Amniotic stem cell (primary cell): ENCODE data around the gene TIGD6.
"Not testable (repeated sequence)": the region's sequence is repeated elsewhere in the genome, so short reads cannot be mapped to it uniquely, and the experiment has no call there.

Source experiments
- DNase-seq: peaks from one replicate; lab custom pipeline; 2025; lab: John Stamatoyannopoulos, UW

TIGD6 gene

DNA sequence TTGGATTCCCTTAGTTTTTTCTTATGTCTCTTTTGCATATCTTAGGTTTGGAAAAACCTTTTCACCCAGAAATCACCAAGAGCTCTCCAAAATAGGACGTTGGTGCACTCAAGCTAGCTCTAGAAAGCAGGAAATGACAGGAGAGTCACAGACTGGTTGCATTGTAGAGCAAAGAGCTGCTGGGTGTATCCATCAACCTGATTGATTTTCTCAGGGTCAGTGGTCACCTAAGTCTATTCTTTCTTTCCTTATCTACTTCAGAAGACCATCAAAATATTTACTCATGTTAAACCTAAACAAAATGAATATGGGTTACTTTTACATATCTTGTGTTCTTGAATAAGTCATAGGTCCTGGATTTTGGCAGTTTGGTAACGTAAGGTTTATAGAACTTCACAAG, 25.0 kb downstream of the TIGD6 start:
- no peak for DNase-seq

DNA sequence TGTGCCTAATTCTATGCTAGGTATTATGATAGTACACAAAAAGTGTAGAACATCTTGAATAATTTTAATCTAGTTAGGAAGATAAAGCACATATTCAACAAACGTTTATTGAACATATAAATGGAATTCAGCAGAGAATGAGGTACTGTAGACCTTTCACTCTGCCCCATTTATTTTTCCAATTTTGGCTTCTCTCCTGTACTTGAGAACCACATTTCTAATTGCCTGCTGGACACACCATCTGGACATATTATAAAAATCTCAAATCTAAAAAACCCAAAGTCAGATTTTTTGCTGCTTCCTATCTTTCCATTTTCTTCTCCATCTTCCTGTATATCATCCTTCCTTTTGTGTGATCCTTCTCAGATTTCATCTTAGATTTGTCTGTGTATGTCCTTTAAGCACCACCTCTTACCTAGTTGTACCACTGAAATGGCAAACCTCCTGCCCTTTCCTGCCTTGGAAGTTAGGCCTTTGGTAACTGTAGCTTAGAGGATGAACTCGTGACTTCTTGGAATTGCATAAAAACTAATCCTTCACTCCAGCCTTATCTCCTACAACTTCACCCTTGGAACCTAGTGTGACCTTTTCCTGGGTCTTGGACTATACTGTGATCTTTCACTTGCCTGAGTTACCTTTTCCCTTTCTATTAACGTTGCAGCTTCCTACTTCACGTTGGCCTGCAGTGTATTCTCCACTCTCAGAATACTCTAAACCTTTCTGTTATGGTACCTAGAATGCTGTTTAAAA, 31.1 kb downstream of the TIGD6 start:
- DNase-seq = no peak

DNA sequence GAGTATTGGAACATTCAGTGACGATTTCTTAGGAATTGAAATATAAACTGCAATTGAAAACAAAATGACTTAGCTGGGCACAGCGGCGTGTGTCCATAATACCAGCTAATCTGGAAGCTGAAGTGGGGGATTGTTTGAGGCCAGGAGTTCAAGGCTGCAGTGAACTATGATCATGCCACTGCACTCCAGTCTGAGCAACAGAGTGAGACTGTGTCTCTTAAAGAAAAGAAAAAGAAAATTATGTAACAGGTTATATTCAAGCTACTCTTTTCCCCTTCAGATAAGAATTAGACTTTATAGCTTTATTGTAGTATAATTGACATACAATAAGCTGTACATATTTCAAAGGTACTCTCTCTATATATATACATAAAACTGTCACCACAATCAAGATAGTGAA, 33.5 kb downstream of the TIGD6 start:
- no peak for DNase-seq

DNA sequence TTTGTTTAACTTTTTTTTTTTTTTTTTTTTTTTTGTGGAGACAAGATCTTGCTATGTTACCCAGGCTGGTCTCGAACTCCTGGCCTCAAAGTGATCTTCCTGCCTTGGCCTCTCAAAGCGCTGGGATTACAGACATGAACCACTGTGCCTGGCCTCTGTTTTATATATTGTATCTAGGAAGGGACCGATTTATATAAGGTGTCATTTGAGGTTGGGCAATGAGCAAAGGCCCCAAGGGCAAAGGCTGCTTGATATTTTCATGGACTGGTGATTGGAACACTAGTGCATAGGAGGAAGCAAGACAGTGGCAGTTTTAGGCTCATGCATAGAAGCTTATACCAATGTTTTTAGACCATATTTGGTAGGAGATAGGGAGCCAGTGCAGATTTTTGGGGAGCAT, 36.7 kb downstream of the TIGD6 start:
- no peak for DNase-seq

DNA sequence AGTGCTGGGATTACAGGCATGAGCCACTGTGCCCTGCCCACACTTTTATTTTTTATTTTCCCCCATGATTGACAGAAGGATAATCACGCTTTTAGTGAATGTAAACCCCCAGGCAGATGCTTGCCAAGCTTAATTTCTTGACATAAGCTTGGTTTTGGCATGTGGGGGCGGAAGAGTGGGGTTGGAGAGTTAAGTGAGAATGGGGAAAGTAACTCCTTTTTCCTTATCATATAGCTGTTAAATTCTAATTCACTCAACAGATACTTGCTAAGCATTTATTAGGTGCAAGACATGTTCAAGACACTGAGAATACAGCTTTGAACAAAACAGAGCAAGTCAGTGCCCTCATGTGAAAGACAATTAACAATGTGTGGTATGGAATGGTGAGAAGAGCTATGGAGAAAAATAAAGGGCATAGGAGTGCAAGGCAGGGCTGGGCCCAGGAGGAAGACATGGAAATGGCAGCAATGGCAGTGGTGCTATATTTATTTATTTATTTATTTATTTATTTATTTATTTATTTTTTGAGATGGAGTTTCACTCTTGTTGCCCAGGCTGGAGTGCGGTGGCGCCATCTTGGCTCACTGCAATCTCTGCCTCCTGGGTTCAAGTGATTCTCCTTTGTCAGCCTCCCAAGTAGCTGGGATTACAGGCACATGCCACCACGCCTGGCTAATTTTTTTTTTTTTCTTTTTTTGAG, 37.7 kb downstream of the TIGD6 start:
- DNase-seq = no peak

DNA sequence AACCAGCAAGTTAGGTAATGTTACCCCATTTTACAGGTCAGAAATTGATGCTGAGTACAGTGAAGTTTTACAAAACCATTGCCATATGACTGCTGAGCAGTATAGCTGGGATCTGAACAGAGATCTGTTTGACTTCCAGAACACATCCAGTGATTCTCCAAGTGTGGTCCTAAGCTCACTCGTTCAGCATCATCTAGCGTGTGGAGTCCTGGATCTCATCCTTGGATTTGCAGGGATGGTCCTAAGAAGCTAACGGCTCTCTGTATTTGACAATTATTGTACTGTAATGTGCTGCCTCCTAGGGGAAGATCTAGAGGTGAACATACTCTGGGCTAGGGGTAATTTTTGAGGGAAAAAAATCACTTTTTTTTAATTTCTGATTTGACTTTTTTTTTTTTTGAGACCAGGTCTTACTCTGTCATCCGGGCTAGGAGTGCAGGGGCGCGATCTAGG, 38.5 kb downstream of the TIGD6 start:
- peak; percentile 19 for DNase-seq

DNA sequence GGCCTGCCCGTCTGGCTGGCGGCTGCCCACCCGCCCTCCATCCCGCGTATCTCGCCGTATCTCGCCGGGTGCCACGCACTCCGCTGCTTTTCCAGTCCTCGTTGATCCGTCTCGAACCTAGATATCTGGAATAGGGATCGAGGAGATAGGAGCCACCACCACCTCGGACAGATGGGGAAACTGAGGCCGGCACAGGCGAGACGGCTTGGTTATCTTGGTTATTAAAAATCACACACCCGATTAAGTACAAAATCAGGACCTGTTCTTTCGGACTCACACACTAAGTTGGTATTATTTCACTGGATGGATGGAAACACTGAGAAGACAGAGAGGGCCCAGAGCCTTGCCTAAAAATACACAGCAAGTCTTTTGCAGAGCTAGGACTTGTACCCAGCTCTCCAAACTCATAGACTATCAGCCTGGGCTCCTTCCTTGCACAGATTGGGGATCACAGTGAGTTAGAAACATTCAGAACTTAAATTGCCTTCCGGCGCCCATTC, 39.2 kb downstream of the TIGD6 start:
- no peak for DNase-seq

DNA sequence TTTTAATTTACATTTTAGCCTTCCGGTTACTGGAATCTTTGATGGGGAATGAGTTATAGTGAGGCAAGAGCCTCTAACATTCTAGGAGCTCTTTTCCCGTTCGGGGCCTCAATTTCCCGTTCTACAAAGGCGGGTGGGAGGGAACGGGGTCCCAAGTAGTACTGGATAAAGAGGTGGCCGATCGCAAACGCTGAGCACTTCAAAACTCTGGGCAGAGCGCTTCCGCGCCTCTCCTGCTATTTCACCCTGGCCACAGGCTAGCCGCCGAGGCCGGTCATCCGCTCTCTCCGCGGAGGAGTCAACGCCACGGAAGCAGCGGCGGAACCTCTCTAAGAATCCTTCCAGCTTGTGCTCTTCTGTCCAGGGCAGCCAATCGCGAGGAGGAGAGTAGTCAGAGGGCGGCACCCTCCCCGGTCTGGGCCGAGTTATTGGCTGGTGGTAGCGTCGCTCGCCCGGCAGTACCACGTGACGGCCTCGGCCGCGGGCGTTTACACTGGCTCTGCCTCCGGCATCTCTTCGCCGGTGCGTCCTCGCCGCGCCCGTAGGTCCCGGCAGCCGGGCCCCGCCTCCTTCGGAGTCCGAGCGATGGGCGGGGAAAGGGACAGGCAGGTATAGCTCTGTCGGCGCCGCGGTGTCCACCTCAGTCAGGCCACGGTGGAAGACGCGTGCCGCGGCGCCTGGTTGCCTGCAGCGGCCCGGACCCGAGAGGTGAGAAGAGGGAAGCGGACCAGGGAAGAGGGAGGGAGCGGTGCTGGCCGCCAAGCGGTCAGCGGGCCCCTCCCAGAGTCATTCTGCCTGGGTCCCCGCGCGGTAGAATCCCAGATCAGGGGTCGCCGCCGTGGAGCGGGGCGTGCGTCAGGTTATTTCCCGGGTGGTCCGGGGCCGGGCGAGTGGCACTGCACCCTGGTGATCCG, 39.9 kb downstream of the TIGD6 start, which contains the start of gene SLC26A2:
Gene SLC26A2 (plus strand): TSS at position 487 of the 914 bp plus-strand sequence. CDS start 16,895 bp downstream, outside the sequence.
- DNase-seq = peak; percentile 95

DNA sequence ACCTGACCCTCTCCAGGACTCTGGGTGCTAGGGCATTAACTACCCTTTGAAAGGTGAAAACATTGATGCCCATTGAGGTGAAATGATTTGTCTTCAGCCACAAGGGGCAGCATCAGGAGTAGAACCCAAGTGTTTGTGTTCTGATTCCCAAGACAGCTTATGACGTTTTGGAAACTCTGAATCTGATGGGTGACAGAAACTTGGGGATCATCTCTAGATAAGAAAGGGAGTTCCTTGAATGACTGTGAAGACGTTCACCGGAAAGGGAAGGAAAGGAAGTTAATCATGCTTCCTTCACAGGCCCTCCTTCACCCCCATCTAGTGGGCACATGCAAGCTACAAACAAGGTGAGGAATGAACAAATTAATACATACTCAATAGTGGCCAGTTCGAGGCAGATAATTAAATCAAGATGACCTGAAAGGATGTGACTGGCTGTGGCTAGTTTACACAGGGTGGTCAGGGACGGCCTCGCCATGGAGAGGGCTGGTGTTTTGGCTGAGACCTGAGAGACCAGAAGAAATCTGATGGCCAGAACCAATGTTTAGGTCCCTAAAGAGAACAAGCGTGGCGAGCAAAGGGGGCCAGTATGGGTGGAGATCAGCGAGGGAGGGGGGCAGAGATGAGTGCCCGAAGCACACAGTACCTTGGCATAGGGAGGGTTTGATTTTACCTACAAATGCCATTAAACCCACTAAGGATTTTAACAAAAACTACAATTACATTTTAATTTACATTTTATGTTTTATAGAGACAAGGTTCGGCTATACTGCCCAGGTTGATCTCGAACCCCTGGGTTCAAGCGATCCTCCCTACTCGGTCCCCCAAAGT, 40.8 kb downstream of the TIGD6 start:
- DNase-seq = peak; percentile 71

DNA sequence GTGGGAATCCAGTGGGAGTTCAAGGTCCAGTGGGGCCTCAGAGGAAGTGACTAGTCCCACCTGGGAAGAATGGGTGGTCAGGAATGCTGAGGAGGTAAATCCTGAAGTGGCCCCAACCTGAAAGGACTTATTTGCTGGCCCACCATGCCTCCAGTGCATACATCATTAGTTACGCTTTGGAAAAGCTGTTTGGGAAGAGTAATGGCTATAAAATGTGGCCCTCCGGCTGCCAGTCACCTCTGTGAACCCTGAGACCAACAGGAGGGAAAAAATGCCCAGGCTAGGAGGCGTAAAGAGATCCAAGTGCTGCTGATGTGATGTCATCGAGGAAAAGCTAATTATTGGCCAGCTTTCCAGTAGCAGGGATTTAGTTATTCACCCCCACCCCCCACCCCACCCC, 42.6 kb downstream of the TIGD6 start:
- DNase-seq = no peak

DNA sequence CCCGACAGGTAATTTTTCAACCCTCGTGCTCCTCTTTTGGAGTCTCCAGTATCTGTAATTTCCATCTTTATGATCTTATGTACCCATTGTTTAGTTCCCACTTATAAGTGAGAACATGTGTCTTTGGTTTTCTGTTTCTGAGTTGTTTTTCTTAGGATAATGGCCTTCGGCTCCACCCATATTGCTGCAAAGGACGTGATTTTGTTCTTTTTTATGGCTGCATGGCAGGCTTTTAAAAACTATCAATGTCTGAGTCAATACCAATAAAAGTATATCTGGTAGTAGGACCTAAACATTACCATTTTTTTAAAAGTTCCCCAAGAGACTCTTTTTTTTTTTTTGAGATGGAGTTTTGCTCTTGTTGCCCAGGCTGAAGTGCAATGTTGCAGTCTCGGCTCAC, 43.8 kb downstream of the TIGD6 start:
- DNase-seq = no peak

DNA sequence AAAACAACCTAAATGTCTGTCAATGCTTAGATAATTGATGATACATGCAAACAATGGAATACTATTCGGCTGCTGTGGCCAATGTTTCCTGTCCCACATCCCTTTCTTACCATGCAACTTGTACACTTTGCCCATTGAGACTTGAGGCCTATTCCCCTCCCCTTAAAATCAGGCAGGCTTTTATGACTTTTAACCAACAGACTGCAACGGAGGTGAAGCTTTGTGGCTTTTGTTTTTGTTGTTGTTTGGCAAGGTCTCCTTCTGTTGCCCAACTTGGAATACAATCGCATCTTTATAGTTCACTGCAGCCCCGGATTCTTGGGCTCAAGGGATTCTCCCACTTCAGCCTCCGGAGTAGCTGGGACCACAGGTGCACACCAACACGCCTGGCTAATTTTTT, 45.7 kb downstream of the TIGD6 start:
- DNase-seq = no peak

DNA sequence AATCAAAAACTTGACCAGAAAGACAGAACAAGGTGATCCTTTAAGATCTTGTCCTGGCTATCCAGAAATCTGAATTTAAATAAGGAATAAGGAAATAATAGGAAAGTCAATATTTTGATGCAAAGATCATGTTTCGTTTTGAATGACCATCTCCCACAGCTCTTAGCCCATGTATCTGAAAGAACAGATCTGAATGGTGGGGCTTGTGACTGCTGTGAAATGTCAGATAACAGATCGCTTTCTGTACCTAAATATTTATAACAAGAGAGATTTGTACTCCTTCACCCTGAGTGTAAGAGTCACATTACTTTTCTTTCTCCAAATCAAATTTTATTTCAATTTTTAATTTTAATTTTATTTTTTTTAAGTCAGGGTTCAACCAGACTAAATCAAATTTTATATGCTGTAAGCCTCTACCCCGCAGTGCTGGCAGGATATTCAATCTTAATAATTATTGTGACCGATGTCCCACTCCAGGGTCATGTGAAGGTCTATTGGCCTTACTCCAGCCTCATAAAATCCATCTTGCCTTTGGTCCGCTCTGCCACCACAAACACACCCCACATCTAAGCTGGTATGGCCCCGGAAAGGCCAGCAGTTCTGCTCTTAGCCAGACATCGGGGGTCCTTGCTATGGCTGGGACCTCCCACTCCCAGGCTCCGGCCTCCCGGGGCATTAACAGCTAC, 46.9 kb downstream of the TIGD6 start:
- DNase-seq = no peak

DNA sequence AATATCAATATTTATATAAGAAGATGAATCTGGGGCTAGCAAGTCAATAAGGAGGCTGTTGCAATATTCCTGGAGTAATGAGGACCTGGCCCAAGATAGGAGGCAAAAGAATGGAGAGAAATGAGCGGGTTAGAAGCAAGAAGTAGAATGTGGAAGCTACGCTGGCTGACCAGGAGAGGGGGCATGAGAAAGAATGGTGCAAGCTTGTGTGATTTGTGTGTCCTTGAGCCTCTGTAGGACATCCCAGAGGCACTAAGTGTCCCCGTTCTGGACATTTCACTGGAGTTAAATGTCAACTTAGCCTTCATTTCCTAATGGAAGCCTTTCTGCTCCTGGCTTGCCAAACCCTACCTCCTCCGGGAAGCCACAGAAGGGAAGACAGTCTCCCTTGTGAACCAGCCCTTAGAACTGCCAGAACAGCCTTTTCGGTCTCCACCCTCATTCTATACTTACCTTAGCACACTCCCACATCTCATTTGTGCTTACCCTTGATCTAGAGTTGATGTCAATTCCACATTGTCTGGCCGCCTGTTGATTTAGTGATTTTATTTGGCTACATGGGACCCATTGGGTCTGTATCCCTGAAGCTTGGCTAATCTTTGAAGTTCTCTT, 49.2 kb downstream of the TIGD6 start:
- DNase-seq = no peak

DNA sequence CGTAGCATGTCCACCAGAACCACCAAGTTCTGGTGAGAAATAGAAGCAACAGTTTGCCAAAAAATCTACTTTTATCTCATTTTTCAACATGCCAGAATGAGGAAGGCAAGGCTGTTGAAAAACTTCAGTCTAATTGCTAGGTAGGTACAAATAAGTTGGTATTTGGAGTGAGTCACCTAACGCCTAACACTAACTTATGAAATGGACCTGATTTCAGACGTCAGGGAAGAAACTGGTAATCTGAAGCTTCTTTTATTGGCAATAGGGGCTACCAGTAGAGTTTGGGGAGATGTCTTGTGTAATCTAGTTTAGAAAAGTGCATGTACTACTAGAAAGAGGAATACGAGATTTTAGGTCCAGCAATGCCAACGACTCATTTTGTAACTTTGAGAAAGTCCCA, 51.5 kb downstream of the TIGD6 start:
- DNase-seq = no peak

DNA sequence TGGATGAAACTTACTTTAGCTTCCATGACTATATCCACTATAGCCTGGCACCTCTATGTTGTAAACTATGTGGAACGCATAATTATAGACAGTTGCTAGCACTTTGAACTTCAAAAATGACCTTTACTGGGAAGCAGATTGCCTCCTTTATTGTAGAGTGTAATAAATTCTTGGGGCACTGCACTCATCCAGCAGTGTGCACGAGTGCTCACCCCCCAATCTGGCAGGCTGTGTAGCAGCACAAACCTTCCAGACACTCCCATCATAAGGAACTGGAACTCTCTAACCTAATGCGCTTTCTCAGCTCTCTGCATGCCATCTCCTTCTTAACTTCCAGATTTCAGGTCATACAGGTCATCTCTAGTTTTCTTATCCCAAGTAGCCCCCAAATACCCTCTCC, 54.3 kb downstream of the TIGD6 start:
- DNase-seq = no peak

DNA sequence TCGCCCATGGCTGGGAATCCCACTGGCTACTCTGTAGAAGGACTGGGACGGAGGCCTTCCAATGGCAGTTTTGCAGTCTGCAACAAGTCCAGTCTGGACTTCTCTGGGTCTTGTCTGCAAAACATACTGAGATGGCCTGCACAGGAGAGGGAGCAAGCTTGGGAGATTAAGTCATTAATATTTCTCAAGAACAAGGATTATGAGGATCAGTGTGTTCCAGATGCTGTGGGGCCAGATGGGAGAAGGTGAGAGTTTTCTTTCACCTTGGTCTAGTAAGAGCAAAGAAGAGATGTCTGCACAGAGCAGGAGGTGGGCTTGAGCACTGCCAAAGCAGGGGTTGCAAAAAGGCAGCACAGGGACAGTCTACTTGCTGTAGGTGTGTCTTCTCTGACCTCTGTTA, 55.8 kb downstream of the TIGD6 start, which contains the start of gene PDE6A:
Gene PDE6A (minus strand): TSS at position 128 of the 400 bp plus-strand sequence. CDS start 120 bp downstream, at position 8.
- no peak for DNase-seq

DNA sequence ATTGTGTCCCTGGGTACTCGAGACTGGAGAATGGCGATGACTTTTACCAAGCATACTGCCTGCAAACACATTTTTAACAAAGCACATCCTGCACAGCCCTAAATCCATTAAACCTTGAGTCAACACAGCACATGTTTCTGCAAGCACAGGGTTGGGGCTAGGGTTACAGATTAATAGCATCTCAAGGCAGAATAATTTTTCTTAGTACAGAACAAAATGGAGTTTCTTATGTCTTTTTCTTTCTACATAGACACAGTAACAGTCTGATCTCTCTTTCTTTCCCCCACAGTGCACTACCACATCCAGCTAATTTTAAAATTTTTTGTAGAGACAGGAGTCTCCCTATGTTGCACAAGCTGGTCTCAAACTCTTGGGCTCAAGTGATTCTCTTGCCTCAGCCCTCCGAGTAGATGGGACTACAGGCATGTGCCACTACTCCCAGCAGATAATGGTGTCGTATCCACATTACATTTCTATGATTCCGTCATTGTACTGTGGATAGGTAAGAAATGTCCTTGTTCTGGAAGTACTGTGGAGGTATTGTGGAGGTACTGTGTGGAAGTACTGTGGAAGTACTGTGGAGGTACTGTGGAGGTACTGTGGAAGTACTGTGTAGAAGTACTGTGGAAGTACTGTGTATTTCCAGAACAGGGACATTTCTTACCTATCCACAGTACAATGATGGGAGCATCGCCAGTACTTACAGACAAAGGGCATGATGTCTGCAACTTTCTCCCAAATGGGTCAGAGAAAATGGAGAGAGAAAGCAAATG, 57.1 kb downstream of the TIGD6 start:
- not testable (repeated sequence) for DNase-seq
